Karpas-422 (cell line): Measurements from ENCODE around the gene AP4E1. TPM values are rescaled to one million over a fixed set of nuclear protein-coding genes. Genes with fewer than 3 reads are reported as not detected.

Experiments used
- DNase-seq: peaks from one replicate; pipeline ENCODE4 v3.0.0-alpha.2; 2015
- H2AFZ ChIP-seq: fragments of 200-600 bp; sonication (generic); 2 replicates; pipeline ENCODE4 v1.6.1; 2014; ENCODE audit warnings: antibody characterized with exemption, low read length, mixed read lengths
- H3K27ac ChIP-seq: fragments of 200-600 bp; sonication (generic); 2 replicates; pipeline ENCODE4 v1.5.1; 2014; ENCODE audit warnings: mild to moderate bottlenecking, low read length, moderate library complexity
- H3K27me3 ChIP-seq: fragments of 200-600 bp; sonication (generic); 2 replicates; pipeline ENCODE4 v1.6.1; 2014; ENCODE audit warnings: low read length, mixed read lengths
- H3K36me3 ChIP-seq: fragments of 200-600 bp; sonication (generic); 2 replicates; pipeline ENCODE4 v1.6.1; 2014; ENCODE audit warnings: low read length, mixed read lengths; ENCODE audit not compliant: insufficient read depth
- H3K4me1 ChIP-seq: fragments of 200-600 bp; sonication (generic); 2 replicates; pipeline ENCODE4 v1.6.1; 2014; ENCODE audit warnings: mild to moderate bottlenecking, low read length, mixed read lengths
- H3K4me2 ChIP-seq: fragments of 200-600 bp; sonication (generic); 2 replicates; pipeline ENCODE4 v1.6.1; 2014; ENCODE audit warnings: low read length, low read depth, mild to moderate bottlenecking; ENCODE audit not compliant: poor library complexity, severe bottlenecking
- H3K4me3 ChIP-seq: fragments of 200-600 bp; sonication (generic); 2 replicates; pipeline ENCODE4 v1.5.1; 2014; ENCODE audit warnings: mild to moderate bottlenecking, antibody characterized with exemption, low read length, mixed read lengths
- H3K79me2 ChIP-seq: fragments of 200-600 bp; sonication (generic); 2 replicates; pipeline ENCODE4 v1.6.1; 2014; ENCODE audit warnings: mild to moderate bottlenecking, low read length, mixed read lengths
- H3K9ac ChIP-seq: fragments of 200-600 bp; sonication (generic); 2 replicates; pipeline ENCODE4 v1.6.0; 2014; ENCODE audit warnings: low read length
- H3K9me2 ChIP-seq: fragments of 200-600 bp; sonication (generic), shearing (Covaris generic); replicated peaks from 2 replicates; pipeline ENCODE4 v1.6.0; 2014; ENCODE audit warnings: mild to moderate bottlenecking, low read length, moderate library complexity; ENCODE audit not compliant: insufficient read depth
- H3K9me3 ChIP-seq: fragments of 300-700, 200-600 bp; sonication (generic); 2 replicates; pipeline ENCODE4 v1.6.1; 2014; ENCODE audit warnings: low read length, mixed read lengths
- H4K20me1 ChIP-seq: fragments of 200-600 bp; sonication (generic); 2 replicates; pipeline ENCODE4 v1.6.1; 2014; ENCODE audit warnings: mild to moderate bottlenecking, antibody characterized with exemption, low read length, low read depth; ENCODE audit not compliant: insufficient read depth
- total RNA-seq: library from RNA; depleted of rRNA; stranded (reverse); fragments of >200 nt; shearing (Covaris generic); gene quantifications from 2 replicates; pipeline ENCODE4 v1.2.3, GENCODE V29; 2014; ENCODE audit warnings: low replicate concordance

Gene AP4E1
- total RNA-seq, 1 experiment from 2014 or later = 26.5 TPM

- Histone ChIP-seq H3K4me3 (no peak overlapping the region), H3K4me1 (no peaks in the 10 kb centered on the region), H3K4me2 (no peak overlapping the region), H3K9ac (no peak overlapping the region), H3K36me3 (peaks cover 38% of the 10 kb centered on the region; the same call in 1 of the 2 replicates), H2AFZ (no peak overlapping the region), H3K27ac (no peak overlapping the region), H3K79me2 (peaks cover under 1% of the 10 kb centered on the region; the same call in 1 of the 2 replicates), H3K9me3 (no peaks in the 10 kb centered on the region), H3K9me2 (no peaks in the 10 kb centered on the region), H4K20me1 (no peaks in the 10 kb centered on the region), H3K27me3 (no peaks in the 10 kb centered on the region)
- DNase-seq = no peak
Observed at GRCh38 chr15:50997371-50998051, 89.0 kb downstream of the AP4E1 start.

- H3K9me2 ChIP-seq = no peaks in the 10 kb centered on the region
- H2AFZ ChIP-seq = no peak overlapping the region
- H3K36me3 ChIP-seq = peaks cover 61% of the 10 kb centered on the region
Observed at GRCh38 chr15:51004103-51004551, 95.6 kb downstream of the AP4E1 start.

GRCh38 chr15:51006336-51006985, 98.0 kb downstream of the AP4E1 start:
- Histone ChIP-seq H3K9me2 (no peaks in the 10 kb centered on the region), H3K79me2 (no peaks in the 10 kb centered on the region), H3K27ac (no peak overlapping the region), H3K9me3 (no peaks in the 10 kb centered on the region), H3K9ac (no peak overlapping the region), H3K27me3 (no peaks in the 10 kb centered on the region), H3K4me2 (no peak overlapping the region), H3K4me3 (no peak overlapping the region), H4K20me1 (no peaks in the 10 kb centered on the region), H3K4me1 (no peaks in the 10 kb centered on the region), H3K36me3 (peaks cover 49% of the 10 kb centered on the region), H2AFZ (no peak overlapping the region)
- DNase-seq = no peak

More at GRCh38 chr15:51004103-51004551, 95.6 kb downstream of the AP4E1 start:
- Histone ChIP-seq H3K9me3 (no peaks in the 10 kb centered on the region), H4K20me1 (no peaks in the 10 kb centered on the region), H3K27me3 (no peaks in the 10 kb centered on the region), H3K79me2 (no peaks in the 10 kb centered on the region), H3K27ac (no peak overlapping the region), H3K4me2 (no peak overlapping the region), H3K4me1 (no peaks in the 10 kb centered on the region), H3K4me3 (no peak overlapping the region), H3K9ac (no peak overlapping the region)
- no peak for DNase-seq

GRCh38 chr15:51007131-51007666, 98.7 kb downstream of the AP4E1 start:
- no peak overlapping the region for H3K9ac ChIP-seq
- H3K9me2 ChIP-seq = no peaks in the 10 kb centered on the region
- no peak overlapping the region for H3K4me2 ChIP-seq
- DNase-seq = no peak
- no peak overlapping the region for H3K4me3 ChIP-seq
- H3K27me3 ChIP-seq = no peaks in the 10 kb centered on the region
- H2AFZ ChIP-seq = no peak overlapping the region
- H3K9me3 ChIP-seq = no peaks in the 10 kb centered on the region
- peaks cover 46% of the 10 kb centered on the region for H3K36me3 ChIP-seq
- no peaks in the 10 kb centered on the region for H3K4me1 ChIP-seq
- H4K20me1 ChIP-seq = no peaks in the 10 kb centered on the region
- no peak overlapping the region for H3K27ac ChIP-seq
- H3K79me2 ChIP-seq = no peaks in the 10 kb centered on the region

GRCh38 chr15:51011212-51011611, 102.7 kb downstream of the AP4E1 start:
- peaks cover 23% of the 10 kb centered on the region for H3K36me3 ChIP-seq
- H3K9me2 ChIP-seq = no peaks in the 10 kb centered on the region
- H3K4me3 ChIP-seq = no peak overlapping the region
- H3K9ac ChIP-seq = no peak overlapping the region
- H3K4me2 ChIP-seq = no peak overlapping the region
- H3K79me2 ChIP-seq = no peaks in the 10 kb centered on the region
- H3K27ac ChIP-seq = no peak overlapping the region
- no peak for DNase-seq
- no peaks in the 10 kb centered on the region for H3K4me1 ChIP-seq
- no peaks in the 10 kb centered on the region for H3K27me3 ChIP-seq
- no peaks in the 10 kb centered on the region for H4K20me1 ChIP-seq
- no peaks in the 10 kb centered on the region for H3K9me3 ChIP-seq
- no peak overlapping the region for H2AFZ ChIP-seq

GRCh38 chr15:51016615-51017014, 108.1 kb downstream of the AP4E1 start:
- Histone ChIP-seq H3K4me2 (no peak overlapping the region), H3K79me2 (no peaks in the 10 kb centered on the region), H3K27me3 (no peaks in the 10 kb centered on the region), H3K9me3 (no peaks in the 10 kb centered on the region), H3K27ac (no peak overlapping the region), H3K4me1 (no peaks in the 10 kb centered on the region), H4K20me1 (no peaks in the 10 kb centered on the region), H3K4me3 (no peak overlapping the region), H2AFZ (no peak overlapping the region), H3K9ac (no peak overlapping the region), H3K9me2 (no peaks in the 10 kb centered on the region), H3K36me3 (no peaks in the 10 kb centered on the region; the same call in 1 of the 2 replicates)
- DNase-seq = no peak

GRCh38 chr15:51022206-51022605, 113.7 kb downstream of the AP4E1 start:
- Histone ChIP-seq H3K9ac (no peak overlapping the region), H3K4me3 (no peak overlapping the region), H3K9me2 (no peaks in the 10 kb centered on the region), H3K36me3 (no peaks in the 10 kb centered on the region), H3K27me3 (no peaks in the 10 kb centered on the region), H3K4me1 (no peaks in the 10 kb centered on the region), H3K27ac (no peak overlapping the region), H3K79me2 (no peaks in the 10 kb centered on the region), H3K4me2 (no peak overlapping the region), H4K20me1 (no peaks in the 10 kb centered on the region), H3K9me3 (no peaks in the 10 kb centered on the region), H2AFZ (no peak overlapping the region)
- DNase-seq = no peak

GRCh38 chr15:51023499-51023898, 115.0 kb downstream of the AP4E1 start:
- Histone ChIP-seq H3K4me3 (no peak overlapping the region), H3K4me2 (no peak overlapping the region), H3K9me2 (no peaks in the 10 kb centered on the region), H2AFZ (no peak overlapping the region), H3K9me3 (no peaks in the 10 kb centered on the region), H4K20me1 (no peaks in the 10 kb centered on the region), H3K27ac (no peak overlapping the region), H3K27me3 (no peaks in the 10 kb centered on the region), H3K36me3 (no peaks in the 10 kb centered on the region), H3K9ac (no peak overlapping the region), H3K4me1 (no peaks in the 10 kb centered on the region), H3K79me2 (no peaks in the 10 kb centered on the region)
- no peak for DNase-seq
